Measurements from ENCODE around the gene SLC44A5. TPM values are rescaled to one million over a fixed set of nuclear protein-coding genes. Genes with fewer than 3 reads are reported as not detected.
"Not testable (repeated sequence)": the region's sequence is repeated elsewhere in the genome, so short reads cannot be mapped to it uniquely, and the experiment has no call there.

Gene SLC44A5
- total RNA-seq, 1 donor from 2014 or later, result 13.3 TPM

- DNase-seq (ENCODE audit: low read depth, low spot score), result not testable (repeated sequence)
These were observed 235.2 kb downstream of the SLC44A5 start for GRCh38 chr1:75375476-75376447.

GRCh38 chr1:75373542-75374159, 237.3 kb downstream of the SLC44A5 start:
- no peak for DNase-seq (ENCODE audit: low read depth, low spot score)

GRCh38 chr1:75366595-75366994, 244.3 kb downstream of the SLC44A5 start:
- DNase-seq (ENCODE audit: low read depth, low spot score), result no peak

- no peak for DNase-seq (ENCODE audit: low read depth, low spot score)
These were observed 249.7 kb downstream of the SLC44A5 start for GRCh38 chr1:75361260-75361659.

GRCh38 chr1:75354267-75354666, 256.6 kb downstream of the SLC44A5 start:
- DNase-seq (ENCODE audit: low read depth, low spot score), result not testable (repeated sequence)

- no peak for DNase-seq (ENCODE audit: low read depth, low spot score)
These were observed 257.9 kb downstream of the SLC44A5 start for GRCh38 chr1:75353051-75353450.

GRCh38 chr1:75345538-75346292, 265.2 kb downstream of the SLC44A5 start:
- peak; percentile 91 for DNase-seq (ENCODE audit: low read depth, low spot score)

GRCh38 chr1:75342786-75343185, 268.1 kb downstream of the SLC44A5 start:
- DNase-seq (ENCODE audit: low read depth, low spot score), result no peak

GRCh38 chr1:75341537-75341936, 269.4 kb downstream of the SLC44A5 start:
- no peak for DNase-seq (ENCODE audit: low read depth, low spot score)

GRCh38 chr1:75338616-75339483, 272.1 kb downstream of the SLC44A5 start:
- no peak for DNase-seq (ENCODE audit: low read depth, low spot score)

- no peak for DNase-seq (ENCODE audit: low read depth, low spot score)
These were observed 276.0 kb downstream of the SLC44A5 start for GRCh38 chr1:75334876-75335389.

GRCh38 chr1:75330624-75331023, 280.3 kb downstream of the SLC44A5 start:
- no peak for DNase-seq (ENCODE audit: low read depth, low spot score)

- no peak for DNase-seq (ENCODE audit: low read depth, low spot score)
These were observed 282.2 kb downstream of the SLC44A5 start for GRCh38 chr1:75328691-75329090.

GRCh38 chr1:75327395-75327794, 283.5 kb downstream of the SLC44A5 start:
- no peak for DNase-seq (ENCODE audit: low read depth, low spot score)

GRCh38 chr1:75317976-75318375, 292.9 kb downstream of the SLC44A5 start:
- no peak for DNase-seq (ENCODE audit: low read depth, low spot score)

GRCh38 chr1:75316230-75316629, 294.7 kb downstream of the SLC44A5 start:
- no peak for DNase-seq (ENCODE audit: low read depth, low spot score)

GRCh38 chr1:75312620-75313019, 298.3 kb downstream of the SLC44A5 start:
- DNase-seq (ENCODE audit: low read depth, low spot score), result no peak

- no peak for DNase-seq (ENCODE audit: low read depth, low spot score)
These were observed 300.8 kb downstream of the SLC44A5 start for GRCh38 chr1:75310067-75310466.

GRCh38 chr1:75308365-75308764, 302.5 kb downstream of the SLC44A5 start:
- no peak for DNase-seq (ENCODE audit: low read depth, low spot score)

GRCh38 chr1:75305061-75305460, 305.9 kb downstream of the SLC44A5 start:
- no peak for DNase-seq (ENCODE audit: low read depth, low spot score)

- no peak for DNase-seq (ENCODE audit: low read depth, low spot score)
These were observed 317.6 kb downstream of the SLC44A5 start for GRCh38 chr1:75293270-75293669.

Data from pulmonary artery endothelial cell (primary cell).